GF-D8 (cell line): Measurements from ENCODE around the gene HBA1.
"Not testable (repeated sequence)": the region's sequence is repeated elsewhere in the genome, so short reads cannot be mapped to it uniquely, and the experiment has no call there.

Experiments used
- DNase-seq: peaks from one replicate; lab custom pipeline; 2025; lab: John Stamatoyannopoulos, UW

The HBA1 gene

GRCh38 chr16:160242-160641, 16.2 kb upstream of the HBA1 start:
- DNase-seq, result not testable (repeated sequence)

GRCh38 chr16:160691-161190, 15.7 kb upstream of the HBA1 start:
- no peak for DNase-seq

GRCh38 chr16:162271-162991, 14.0 kb upstream of the HBA1 start:
- no peak for DNase-seq

GRCh38 chr16:163139-163538, 13.3 kb upstream of the HBA1 start:
- not testable (repeated sequence) for DNase-seq

- not testable (repeated sequence) for DNase-seq
Measured at GRCh38 chr16:163696-164095, 12.8 kb upstream of the HBA1 start.

GRCh38 chr16:164134-164823, 12.2 kb upstream of the HBA1 start:
- DNase-seq, result not testable (repeated sequence)

GRCh38 chr16:164827-165538, 11.5 kb upstream of the HBA1 start:
- DNase-seq, result no peak

- DNase-seq, result no peak
Measured at GRCh38 chr16:165539-166374, 10.7 kb upstream of the HBA1 start, which contains the start of gene HBM. HBM (plus strand) TSS chr16:165978; CDS start chr16:165998, 20 bp downstream.

GRCh38 chr16:166375-167121, 9.9 kb upstream of the HBA1 start:
- DNase-seq, result no peak

GRCh38 chr16:167122-167690, 9.3 kb upstream of the HBA1 start:
- no peak for DNase-seq

- no peak for DNase-seq
Measured at GRCh38 chr16:168424-168823, 8.1 kb upstream of the HBA1 start.

GRCh38 chr16:169014-169413, 7.5 kb upstream of the HBA1 start:
- no peak for DNase-seq

GRCh38 chr16:170088-170507, 6.4 kb upstream of the HBA1 start:
- not testable (repeated sequence) for DNase-seq

- DNase-seq, result no peak
Measured at GRCh38 chr16:170788-171187, 5.7 kb upstream of the HBA1 start.

GRCh38 chr16:172374-172941, 4.0 kb upstream of the HBA1 start, which contains the start of gene HBA2:
HBA2 (plus strand) TSS chr16:172876; CDS start chr16:172913, 37 bp downstream.
- not testable (repeated sequence) for DNase-seq

GRCh38 chr16:173211-173854, 3.1 kb upstream of the HBA1 start:
- DNase-seq, result not testable (repeated sequence)

GRCh38 chr16:173928-174769, 2.3 kb upstream of the HBA1 start:
- DNase-seq, result not testable (repeated sequence)
